ENCODE results near the gene SIRPB1.

The SIRPB1 gene

DNA sequence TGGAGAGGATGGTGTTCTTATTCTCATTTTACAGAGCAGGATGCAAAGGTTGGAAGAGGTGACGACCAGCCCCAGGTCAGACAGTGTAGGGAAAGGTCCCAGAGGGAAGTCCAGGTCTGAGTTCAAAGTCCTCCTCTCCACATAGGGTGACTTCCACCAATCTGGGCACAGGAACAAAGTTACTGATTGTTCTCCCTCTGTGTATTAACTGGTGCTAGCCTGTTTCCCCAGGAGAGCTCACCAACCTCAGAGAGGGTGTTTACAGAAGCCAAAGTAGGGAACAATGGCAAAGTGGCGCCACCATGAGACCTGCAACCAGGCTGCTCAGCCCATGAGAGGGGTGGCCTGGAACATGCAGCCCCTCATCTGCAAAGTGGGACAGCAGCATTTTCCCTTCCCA lies 16.8 kb upstream of the SIRPB1 start:
- DNase-seq (ENCODE audit: extremely low read depth, low read depth), result no peak
- TF ChIP-seq, protein P1, sequence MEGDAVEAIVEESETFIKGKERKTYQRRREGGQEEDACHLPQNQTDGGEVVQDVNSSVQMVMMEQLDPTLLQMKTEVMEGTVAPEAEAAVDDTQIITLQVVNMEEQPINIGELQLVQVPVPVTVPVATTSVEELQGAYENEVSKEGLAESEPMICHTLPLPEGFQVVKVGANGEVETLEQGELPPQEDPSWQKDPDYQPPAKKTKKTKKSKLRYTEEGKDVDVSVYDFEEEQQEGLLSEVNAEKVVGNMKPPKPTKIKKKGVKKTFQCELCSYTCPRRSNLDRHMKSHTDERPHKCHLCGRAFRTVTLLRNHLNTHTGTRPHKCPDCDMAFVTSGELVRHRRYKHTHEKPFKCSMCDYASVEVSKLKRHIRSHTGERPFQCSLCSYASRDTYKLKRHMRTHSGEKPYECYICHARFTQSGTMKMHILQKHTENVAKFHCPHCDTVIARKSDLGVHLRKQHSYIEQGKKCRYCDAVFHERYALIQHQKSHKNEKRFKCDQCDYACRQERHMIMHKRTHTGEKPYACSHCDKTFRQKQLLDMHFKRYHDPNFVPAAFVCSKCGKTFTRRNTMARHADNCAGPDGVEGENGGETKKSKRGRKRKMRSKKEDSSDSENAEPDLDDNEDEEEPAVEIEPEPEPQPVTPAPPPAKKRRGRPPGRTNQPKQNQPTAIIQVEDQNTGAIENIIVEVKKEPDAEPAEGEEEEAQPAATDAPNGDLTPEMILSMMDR (IDR thresholded peaks at IDR 0.05; ENCODE audit: low read depth, low read length), result no peak

- no peak for DNase-seq (ENCODE audit: extremely low read depth, low read depth)
- TF ChIP-seq, protein P1 (IDR thresholded peaks at IDR 0.05; ENCODE audit: low read depth, low read length), result no peak
Observed at GRCh38 chr20:1635291-1635979, 15.6 kb upstream of the SIRPB1 start.

- no peak for DNase-seq (ENCODE audit: extremely low read depth, low read depth)
- TF ChIP-seq, protein P1 (IDR thresholded peaks at IDR 0.05; ENCODE audit: low read depth, low read length), result no peak
Observed at GRCh38 chr20:1633535-1633934, 13.7 kb upstream of the SIRPB1 start.

DNA sequence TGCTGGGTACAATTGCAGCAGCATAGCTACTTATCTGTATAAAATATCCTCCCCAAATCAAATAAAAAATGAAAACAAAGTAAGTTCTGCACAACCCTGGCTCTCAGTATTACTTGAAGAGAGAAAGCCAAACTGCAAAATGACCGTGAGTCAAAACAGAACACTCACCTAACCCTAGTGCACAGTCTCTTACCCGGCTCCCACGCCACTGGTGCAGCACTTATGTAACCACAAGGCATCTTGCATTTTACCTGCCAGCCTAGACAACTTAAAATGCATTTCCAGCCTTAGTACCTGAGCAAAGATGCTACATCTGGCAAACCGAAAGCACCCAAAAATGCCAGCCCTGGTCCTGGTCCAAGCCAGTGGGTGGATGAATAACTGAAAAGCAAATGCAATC lies 12.4 kb upstream of the SIRPB1 start:
- DNase-seq (ENCODE audit: extremely low read depth, low read depth), result no peak
- TF ChIP-seq, protein P1 (IDR thresholded peaks at IDR 0.05; ENCODE audit: low read depth, low read length), result no peak

- TF ChIP-seq, protein P1 (IDR thresholded peaks at IDR 0.05; ENCODE audit: low read depth, low read length), result no peak
- no peak for DNase-seq (ENCODE audit: extremely low read depth, low read depth)
Observed at GRCh38 chr20:1631309-1632151, 11.7 kb upstream of the SIRPB1 start.

DNA sequence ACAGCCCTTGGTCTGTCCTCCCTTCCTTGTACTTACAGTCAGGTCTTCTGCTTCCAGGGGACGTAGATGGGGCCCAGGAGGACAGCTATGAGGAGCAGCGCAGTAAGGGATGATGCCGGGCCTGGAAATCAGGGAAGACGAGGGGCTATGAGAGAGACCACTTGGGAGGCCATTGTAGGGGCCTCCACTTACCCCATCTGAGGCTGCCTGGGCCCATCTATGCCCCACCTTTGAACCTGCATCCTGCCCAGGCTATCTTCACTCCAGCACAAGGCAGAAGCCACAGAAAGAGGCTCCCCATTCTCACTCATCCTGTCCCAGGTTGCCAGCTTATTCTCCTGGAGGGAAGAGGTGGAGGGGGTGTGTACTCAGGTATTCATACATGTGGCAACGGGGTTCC lies 10.4 kb upstream of the SIRPB1 start:
- TF ChIP-seq, protein P1 (IDR thresholded peaks at IDR 0.05; ENCODE audit: low read depth, low read length), result no peak
- DNase-seq (ENCODE audit: extremely low read depth, low read depth), result no peak

DNA sequence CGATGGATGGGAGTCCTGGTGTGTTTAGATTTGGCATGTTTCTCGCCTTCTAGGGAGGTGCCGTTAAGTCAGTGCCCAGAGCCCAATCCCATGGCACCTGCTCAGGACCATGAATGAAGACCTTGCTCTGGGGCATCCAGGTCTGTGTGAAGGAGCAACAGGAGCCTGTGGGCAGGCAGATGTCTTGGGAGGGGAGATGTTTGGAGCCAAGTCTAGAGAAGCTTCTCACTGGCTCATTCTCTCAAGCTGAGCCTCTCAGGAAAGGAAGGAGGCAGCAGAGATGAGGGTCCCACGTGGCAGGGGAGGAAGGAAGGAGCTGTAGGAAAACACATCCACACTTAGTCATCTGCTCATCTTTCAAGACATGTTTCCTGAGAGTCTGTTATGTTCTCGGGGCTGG lies 9.5 kb upstream of the SIRPB1 start:
- no peak for DNase-seq (ENCODE audit: extremely low read depth, low read depth)
- TF ChIP-seq, protein P1 (IDR thresholded peaks at IDR 0.05; ENCODE audit: low read depth, low read length), result no peak
